Astrocyte (in vitro differentiated cells and primary cell): ENCODE results near the gene EXD3.
A peak's percentile ranks its signal among the peaks of the same experiment; 100 is the strongest.

Source experiments
- CTCF ChIP-seq: IDR thresholded peaks from 2 replicates; pipeline ENCODE4 v1.5.1; 2011; ENCODE audit warnings: low read depth, mild to moderate bottlenecking, inconsistent platforms, low read length, moderate library complexity; ENCODE audit not compliant: insufficient read depth
- EZH2 ChIP-seq: IDR thresholded peaks from 2 replicates; pipeline ENCODE4 v1.6.1; 2012; ENCODE audit warnings: mild to moderate bottlenecking, low read length, inconsistent platforms; ENCODE audit not compliant: insufficient read depth

GRCh38 chr9:137294681-137295237 lies 128.2 kb downstream of the EXD3 start:
- TF ChIP-seq CTCF (peak; percentile 17), EZH2 (no peak)
